Anterior cingulate cortex (tissue), 58 donors: ENCODE data around the gene ZNF85.
"Not testable (repeated sequence)": the region's sequence is repeated elsewhere in the genome, so short reads cannot be mapped to it uniquely, and the experiment has no call there.

ENCODE experiments used
- DNase-seq, 58 donors: peaks; one replicate each; lab custom pipeline; 2025; lab: John Stamatoyannopoulos, UW

Gene ZNF85

DNA sequence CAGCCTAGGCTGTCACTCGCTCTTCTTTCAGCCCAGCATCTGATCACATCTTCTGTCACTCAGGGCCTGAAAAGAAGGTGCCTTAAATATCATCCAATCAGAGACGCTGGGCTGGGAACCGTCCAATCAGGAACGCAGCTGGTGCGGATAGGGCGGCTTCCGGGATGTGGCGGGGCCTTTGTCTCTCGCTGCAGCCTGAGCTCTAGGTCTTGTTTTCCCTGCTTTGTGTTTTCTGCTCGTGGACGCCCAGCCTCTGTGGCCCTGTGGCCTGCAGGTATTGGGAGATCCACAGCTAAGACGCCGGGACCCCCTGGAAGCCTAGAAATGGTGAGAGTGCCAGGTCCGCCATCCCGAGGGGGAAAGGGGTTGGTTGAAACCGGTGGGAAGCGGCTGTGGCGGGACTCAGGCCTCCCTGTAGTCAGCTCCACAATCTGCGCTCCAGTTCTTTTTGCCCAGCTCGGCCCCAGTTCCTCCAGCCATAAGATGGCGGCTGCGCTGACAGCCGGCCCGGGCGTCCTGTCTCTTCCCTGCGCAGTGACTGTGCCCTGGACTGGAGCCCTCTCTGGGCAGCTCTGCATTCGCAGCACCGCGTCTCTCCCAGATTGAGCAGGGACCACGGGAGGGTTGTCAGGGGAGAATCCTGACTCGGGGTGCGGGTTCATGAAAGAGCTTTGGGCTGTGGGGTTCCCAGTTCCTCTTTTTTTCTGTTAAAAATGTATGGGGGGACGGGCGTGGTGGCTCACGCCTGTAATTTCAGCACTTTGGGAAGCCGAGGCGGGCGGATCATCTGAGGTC lies at the start of gene ZNF85:
Gene ZNF85, plus strand, starts transcription at position 175 of the 795 bp plus-strand sequence. Its CDS starts 150 bp downstream, at position 325.
- DNase-seq, result peak; percentile 58 to 95 (median 87)

- DNase-seq, result no peak
Measured at GRCh38 chr19:20879501-20879900, 43.5 kb upstream of the ZNF85 start.

DNA sequence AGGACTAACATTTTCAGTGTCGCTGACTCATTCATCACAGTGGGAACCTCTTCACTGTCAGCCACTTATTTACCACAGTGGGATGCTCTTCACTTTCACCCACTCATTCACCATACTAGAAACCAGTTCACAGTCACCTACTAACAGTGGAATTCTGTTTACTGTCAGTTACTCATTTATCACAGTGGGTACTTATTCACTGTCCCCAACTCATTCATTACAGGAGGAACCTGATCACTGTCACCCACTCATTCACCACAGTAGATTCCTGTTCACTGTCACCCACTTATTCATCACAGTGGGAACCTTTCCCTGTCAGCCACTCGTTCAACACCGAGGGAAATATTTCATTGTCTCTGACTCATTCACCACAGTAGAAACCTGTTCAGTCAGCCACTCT lies 10.1 kb upstream of the ZNF85 start:
- DNase-seq, result no peak

DNA sequence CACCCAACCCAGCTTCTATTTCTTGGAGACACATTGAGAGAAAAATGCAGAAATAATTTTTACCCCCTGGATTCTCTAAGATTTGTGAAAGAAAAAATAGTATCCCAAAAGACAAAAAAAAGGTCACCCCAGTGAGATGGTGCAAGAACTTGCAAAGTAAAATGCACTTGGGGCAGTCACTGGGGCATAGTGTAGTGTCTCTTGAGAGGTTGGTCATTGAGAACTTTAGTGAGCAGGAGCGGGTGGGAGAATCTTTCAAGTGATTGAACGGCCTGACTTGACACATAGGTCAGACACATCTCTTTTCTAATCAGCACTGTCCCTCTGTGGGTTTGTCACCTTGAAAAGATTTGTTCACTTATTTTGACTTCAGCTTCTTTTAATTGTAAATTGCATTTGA lies 2.4 kb downstream of the ZNF85 start:
- DNase-seq, result no peak

DNA sequence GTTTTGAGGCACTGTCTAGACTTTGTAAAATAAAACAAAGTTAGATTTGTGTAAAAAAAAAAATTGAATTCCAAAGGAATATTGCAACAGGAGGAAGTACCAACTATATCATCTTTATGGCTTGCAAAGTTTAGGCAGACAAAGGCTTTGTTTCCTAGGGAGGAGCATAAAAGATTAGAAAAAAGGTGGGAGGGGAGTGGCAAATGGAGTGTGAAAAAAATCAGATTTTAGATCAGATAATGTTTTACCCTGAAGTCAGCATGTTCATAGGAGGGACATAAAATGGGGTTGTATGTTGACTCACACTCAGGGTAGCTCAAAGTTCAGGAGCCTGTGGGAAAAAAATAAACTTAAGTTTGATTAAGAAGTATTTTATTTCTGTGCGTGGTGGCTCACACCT lies 3.7 kb downstream of the ZNF85 start:
- no peak for DNase-seq

DNA sequence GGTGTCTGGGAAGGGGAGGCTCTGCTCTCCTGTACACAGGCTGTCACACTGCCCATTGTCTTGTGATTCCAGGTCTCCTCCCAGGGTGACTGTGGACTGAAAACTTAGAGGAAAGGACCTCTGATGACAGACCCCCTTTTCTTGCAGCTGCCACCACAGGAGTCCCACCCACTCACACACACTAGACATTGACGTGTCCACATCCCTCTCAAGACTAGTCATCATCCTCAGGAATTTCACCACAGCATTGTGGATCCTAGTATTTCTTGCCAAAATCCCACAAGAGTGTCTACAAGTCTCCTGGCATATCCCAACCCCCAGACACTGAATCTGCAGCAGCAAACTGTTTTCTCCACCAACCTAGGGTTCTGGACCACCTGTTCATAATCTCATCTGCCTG lies 5.3 kb downstream of the ZNF85 start:
- DNase-seq, result no peak

DNA sequence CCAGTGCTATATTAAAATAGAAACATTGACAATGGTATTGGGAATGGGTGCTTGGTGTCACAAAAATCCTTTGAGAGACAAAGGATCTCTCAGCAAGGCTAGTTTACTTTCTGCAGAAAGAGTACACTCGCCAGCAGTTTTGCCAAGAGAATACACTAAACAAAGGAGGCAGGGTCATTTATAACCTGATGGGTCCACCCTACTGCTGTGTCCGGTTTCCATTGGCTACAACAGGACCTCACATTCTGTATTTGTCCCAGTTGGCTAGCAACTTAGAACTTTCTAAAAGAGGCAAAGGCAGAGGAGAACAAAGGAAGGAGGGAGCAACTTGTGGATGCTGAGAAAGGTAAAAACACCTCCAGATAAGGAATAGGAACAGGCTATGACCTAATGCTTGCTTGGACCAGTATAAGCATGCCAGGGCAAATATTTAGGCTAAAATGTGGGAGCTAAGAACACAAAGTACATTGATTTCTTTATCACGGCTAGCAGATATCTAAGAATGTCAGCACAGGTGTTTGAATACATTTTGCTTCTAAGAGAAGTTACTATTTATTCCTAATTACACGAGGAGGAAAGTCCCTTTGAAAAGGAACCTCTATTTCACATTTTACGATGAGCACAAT lies 13.4 kb downstream of the ZNF85 start:
- not testable (repeated sequence) for DNase-seq

DNA sequence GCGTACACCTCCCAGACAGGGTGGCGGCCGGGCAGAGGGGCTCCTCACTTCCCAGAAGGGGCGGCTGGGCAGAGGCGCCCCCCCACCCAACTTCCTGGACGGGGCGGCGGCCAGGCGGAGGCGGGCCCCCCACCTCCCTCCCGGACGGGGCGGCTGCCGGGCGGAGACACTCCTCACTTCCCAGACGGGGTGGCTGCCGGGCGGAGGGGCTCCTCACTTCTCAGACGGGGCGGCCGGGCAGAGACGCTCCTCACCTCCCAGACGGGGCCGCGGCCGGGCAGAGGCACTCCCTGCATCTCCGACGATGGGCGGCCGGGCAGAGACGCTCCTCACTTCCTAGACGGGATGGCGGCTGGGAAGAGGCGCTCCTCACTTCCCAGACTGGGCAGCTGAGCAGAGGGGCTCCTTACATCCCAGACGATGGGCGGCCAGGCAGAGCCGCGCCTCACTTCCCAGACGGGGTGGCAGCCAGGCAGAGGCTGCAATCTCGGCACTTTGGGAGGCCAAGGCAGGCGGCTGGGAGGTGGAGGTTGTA lies 29.6 kb downstream of the ZNF85 start:
- not testable (repeated sequence) for DNase-seq

GRCh38 chr19:20964798-20965197 lies 41.7 kb downstream of the ZNF85 start:
- DNase-seq, result no peak

DNA sequence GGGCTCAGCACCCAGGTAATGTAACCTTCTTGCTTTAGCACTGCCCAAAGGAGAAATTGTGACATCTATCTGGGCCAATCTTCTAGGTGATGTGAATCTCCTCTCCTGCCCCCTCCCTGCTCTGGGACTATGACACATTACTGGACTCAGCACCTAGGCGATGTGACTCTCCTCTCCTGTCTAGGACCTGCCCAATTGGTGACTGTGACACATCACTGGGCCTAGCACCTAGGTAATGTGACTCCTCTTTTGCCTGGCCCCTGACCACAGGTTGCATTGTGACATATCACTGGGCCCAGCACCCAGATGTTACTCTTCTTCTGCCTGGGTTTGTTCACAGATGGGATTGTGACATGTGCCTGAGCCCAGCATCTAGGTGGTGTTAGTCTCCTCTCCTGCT lies 45.0 kb downstream of the ZNF85 start:
- DNase-seq, result no peak

DNA sequence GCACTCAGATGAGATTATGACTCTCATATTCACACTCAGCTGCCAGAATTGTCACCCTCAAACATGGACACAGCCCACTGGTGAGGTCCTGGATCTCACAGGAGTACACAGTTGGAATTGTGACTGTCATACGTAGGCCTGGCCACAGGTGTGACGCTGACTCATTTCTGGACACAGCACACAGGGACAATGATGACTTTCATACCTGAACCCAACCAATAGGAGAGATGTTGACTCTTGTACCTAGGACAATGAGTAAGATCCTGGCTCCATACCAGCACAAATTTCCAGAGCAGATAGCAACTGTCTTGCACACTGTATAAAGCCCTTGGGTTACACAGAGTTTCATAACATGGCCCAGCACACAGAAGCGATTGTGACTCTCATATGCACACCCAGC lies 46.4 kb downstream of the ZNF85 start:
- no peak for DNase-seq

DNA sequence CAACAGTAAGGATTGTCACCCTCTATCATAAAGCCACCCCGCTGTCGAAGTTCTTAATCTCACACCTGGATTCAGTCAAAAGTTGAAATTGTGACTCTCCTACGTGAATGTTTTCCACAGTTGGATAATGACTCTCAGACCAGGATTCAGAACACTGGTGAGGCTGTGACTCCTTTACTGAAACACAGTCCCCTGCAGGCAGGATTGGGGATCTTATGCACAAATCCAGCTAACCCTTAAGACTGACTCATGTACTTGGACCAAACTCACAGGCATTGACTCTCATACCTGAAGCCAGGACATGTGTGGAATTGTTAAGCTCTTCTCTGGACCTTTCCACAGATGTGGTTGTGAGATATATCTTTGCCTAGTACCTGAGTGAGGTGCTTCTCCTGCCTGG lies 46.8 kb downstream of the ZNF85 start:
- no peak for DNase-seq

DNA sequence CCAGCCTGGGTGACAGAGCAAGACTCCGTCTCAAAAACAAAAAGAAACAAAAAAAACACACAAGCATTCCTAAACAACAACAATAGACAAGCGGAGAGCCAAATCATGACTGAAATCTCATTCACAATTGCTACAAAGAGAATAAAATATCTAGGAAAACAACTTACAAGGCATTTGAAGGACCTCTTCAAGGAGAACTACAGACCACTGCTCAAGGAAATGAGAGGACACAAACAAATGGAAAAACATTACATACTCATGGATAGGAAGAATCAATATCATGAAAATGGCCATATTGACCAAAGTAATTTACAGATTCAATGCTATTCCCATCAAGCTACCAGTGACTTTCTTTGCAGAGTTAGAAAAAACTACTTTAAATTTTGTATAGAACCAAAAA lies 69.7 kb downstream of the ZNF85 start:
- DNase-seq, result not testable (repeated sequence)

GRCh38 chr19:20999731-21000352 lies 76.8 kb downstream of the ZNF85 start:
- DNase-seq, result peak; percentile 39 to 95 (median 87)
